ENCODE data around the gene ITK.

ITK gene

GRCh38 chr5:157284458-157285212 is 104.0 kb downstream of the ITK start:
- CTCF ChIA-PET: interaction anchor here (0.7 to 1.1 kb wide), 2 partner anchors 15 to 27 kb away, joined by 3 read pairs; no protein-coding TSS in a partner anchor
- POLR2A ChIA-PET: no interaction called here

GRCh38 chr5:157285310-157286035 is 104.8 kb downstream of the ITK start:
- no peak for TF ChIP-seq CTCF (IDR thresholded peaks at IDR 0.05; ENCODE audit: insufficient read depth, low read length, missing control alignments)
- H3K4me3 ChIP-seq (ENCODE audit: low read depth, low read length): no peak overlapping the region
- no peak for DNase-seq (ENCODE audit: low read depth, low spot score)
- ChIA-PET POLR2A (no interaction called here), CTCF (interaction anchor here (1.1 kb wide), 1 partner anchor 14 kb away, joined by 3 read pairs; no protein-coding TSS in a partner anchor)

More at GRCh38 chr5:157284458-157285212, 104.0 kb downstream of the ITK start:
- no peak overlapping the region for H3K4me3 ChIP-seq (ENCODE audit: low read depth, low read length)
- DNase-seq (ENCODE audit: low read depth, low spot score): no peak
- TF ChIP-seq CTCF (IDR thresholded peaks at IDR 0.05; ENCODE audit: insufficient read depth, low read length, missing control alignments): no peak

- POLR2A ChIA-PET: no interaction called here
- TF ChIP-seq CTCF (IDR thresholded peaks at IDR 0.05; ENCODE audit: insufficient read depth, low read length, missing control alignments): no peak
- no peak overlapping the region for H3K4me3 ChIP-seq (ENCODE audit: low read depth, low read length)
- DNase-seq (ENCODE audit: low read depth, low spot score): no peak
- CTCF ChIA-PET: interaction anchor here (0.8 to 1.3 kb wide), 2 partner anchors 26 to 34 kb away, joined by 3 to 6 read pairs; no protein-coding TSS in a partner anchor
Observed at GRCh38 chr5:157286761-157287211, 106.1 kb downstream of the ITK start.

- no peak for TF ChIP-seq CTCF (IDR thresholded peaks at IDR 0.05; ENCODE audit: insufficient read depth, low read length, missing control alignments)
- H3K4me3 ChIP-seq (ENCODE audit: low read depth, low read length): no peak overlapping the region
- DNase-seq (ENCODE audit: low read depth, low spot score): no peak
- ChIA-PET CTCF (interaction anchor here (0.9 to 1.7 kb wide), 5 partner anchors 9 to 39 kb away, joined by 3 to 4 read pairs (median 3); no protein-coding TSS in a partner anchor), POLR2A (no interaction called here)
Observed at GRCh38 chr5:157288405-157289163, 107.9 kb downstream of the ITK start.

GRCh38 chr5:157289164-157289819 is 108.7 kb downstream of the ITK start:
- POLR2A ChIA-PET: no interaction called here
- no peak for TF ChIP-seq CTCF (IDR thresholded peaks at IDR 0.05; ENCODE audit: insufficient read depth, low read length, missing control alignments)
- CTCF ChIA-PET: interaction anchor here (0.9 to 1.7 kb wide), 5 partner anchors 8 to 39 kb away, joined by 3 to 4 read pairs (median 3); no protein-coding TSS in a partner anchor

More at GRCh38 chr5:157289164-157289819, 108.7 kb downstream of the ITK start:
- no peak overlapping the region for H3K4me3 ChIP-seq (ENCODE audit: low read depth, low read length)
- DNase-seq (ENCODE audit: low read depth, low spot score): no peak
